Epithelial cell of proximal tubule (primary cell): ENCODE results near the gene SCNN1G. TPM values are rescaled to one million over a fixed set of nuclear protein-coding genes. Genes with fewer than 3 reads are reported as not detected.

Experiments
- DNase-seq: peaks from one replicate; pipeline ENCODE4 v3.0.0-alpha.2; 2011; ENCODE audit warnings: low read depth
- H3K4me3 ChIP-seq: 2 replicates; pipeline ENCODE4 v1.5.1; 2011; ENCODE audit warnings: low read depth, mild to moderate bottlenecking, low read length
- total RNA-seq: library from RNA; depleted of rRNA; stranded (reverse); fragments of >200 nt; gene quantifications from 2 replicates; pipeline ENCODE4 v1.2.3, GENCODE V29; 2015
- TF ChIP-seq, protein P1 (sequence below): conservative IDR thresholded peaks from 2 replicates; pipeline ENCODE4 v1.5.1; 2012; ENCODE audit warnings: low read depth, mild to moderate bottlenecking, low read length

The SCNN1G gene
- total RNA-seq, 1 donor from 2014 or later = 0.17 TPM

DNA sequence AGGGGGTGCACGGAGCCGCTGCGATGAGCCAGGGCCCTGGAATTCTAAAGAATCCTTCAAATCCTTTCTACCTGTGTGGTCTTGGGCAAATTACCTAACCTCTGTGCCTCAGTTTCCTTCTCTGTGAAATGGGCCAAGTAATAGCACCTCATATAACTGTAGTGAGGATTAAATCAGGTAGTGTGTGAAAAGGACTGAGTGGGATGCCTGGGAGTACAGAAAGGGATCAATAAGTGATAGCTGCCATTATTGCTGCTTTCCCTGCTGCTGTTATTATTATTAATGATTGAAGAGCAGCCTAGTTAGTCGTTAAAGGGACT, 958 bp downstream of the SCNN1G start:
- TF ChIP-seq, protein P1, sequence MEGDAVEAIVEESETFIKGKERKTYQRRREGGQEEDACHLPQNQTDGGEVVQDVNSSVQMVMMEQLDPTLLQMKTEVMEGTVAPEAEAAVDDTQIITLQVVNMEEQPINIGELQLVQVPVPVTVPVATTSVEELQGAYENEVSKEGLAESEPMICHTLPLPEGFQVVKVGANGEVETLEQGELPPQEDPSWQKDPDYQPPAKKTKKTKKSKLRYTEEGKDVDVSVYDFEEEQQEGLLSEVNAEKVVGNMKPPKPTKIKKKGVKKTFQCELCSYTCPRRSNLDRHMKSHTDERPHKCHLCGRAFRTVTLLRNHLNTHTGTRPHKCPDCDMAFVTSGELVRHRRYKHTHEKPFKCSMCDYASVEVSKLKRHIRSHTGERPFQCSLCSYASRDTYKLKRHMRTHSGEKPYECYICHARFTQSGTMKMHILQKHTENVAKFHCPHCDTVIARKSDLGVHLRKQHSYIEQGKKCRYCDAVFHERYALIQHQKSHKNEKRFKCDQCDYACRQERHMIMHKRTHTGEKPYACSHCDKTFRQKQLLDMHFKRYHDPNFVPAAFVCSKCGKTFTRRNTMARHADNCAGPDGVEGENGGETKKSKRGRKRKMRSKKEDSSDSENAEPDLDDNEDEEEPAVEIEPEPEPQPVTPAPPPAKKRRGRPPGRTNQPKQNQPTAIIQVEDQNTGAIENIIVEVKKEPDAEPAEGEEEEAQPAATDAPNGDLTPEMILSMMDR = no peak

DNA sequence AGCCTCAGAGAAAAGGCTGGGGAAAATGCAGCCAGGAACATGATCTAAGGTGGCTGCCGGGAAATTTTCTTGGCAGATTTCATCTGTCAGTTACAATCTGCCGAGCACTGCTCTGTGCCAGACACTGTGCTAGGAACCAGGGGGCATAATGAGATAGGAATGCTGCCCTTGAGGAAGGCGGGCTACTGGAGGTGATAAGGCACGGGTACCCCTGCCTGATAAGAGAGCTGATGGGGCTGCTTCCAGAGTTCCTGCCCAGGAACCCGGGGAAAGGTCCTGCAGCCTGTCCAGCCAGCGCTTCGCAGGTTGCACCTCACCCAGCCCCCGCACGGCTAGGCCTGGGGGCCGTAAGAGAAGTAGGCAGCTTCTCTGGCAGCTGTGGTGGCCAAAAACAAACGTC, 3.1 kb downstream of the SCNN1G start:
- H3K4me3 ChIP-seq = no peak overlapping the region
- TF ChIP-seq, protein P1 = no peak
- DNase-seq = no peak

More for the DNA sequence above, 958 bp downstream of the SCNN1G start:
- no peak overlapping the region for H3K4me3 ChIP-seq
- DNase-seq = no peak

DNA sequence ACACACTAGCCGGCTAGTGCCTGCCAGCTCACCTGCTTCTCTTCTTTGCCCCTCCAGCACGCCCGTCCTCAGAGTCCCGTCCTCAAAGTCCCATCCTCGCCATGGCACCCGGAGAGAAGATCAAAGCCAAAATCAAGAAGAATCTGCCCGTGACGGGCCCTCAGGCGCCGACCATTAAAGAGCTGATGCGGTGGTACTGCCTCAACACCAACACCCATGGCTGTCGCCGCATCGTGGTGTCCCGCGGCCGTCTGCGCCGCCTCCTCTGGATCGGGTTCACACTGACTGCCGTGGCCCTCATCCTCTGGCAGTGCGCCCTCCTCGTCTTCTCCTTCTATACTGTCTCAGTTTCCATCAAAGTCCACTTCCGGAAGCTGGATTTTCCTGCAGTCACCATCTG, 3.6 kb downstream of the SCNN1G start:
- DNase-seq = no peak
- TF ChIP-seq, protein P1 = no peak

DNA sequence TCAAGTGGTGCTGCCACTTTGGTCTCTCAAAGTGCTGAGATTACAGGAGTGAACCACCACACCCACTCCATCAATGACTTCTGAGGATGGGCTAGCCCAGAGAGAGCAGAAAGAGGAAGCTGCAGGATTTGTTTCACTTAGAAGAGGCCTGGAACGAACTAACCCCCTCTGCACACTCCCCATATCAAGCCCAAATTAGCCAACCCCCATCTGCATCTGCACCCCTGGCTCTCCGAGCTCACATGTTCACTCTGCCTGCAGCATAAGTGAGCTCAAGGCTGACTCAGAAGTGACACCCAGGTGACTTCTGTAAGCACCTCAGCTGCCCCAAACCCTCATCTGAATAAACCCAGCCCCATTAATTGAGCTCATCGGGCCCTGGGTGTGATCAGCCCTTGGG, 4.8 kb downstream of the SCNN1G start:
- TF ChIP-seq, protein P1 = no peak
- H3K4me3 ChIP-seq = no peak overlapping the region
- no peak for DNase-seq

More for the DNA sequence above, 3.6 kb downstream of the SCNN1G start:
- H3K4me3 ChIP-seq = no peak overlapping the region

DNA sequence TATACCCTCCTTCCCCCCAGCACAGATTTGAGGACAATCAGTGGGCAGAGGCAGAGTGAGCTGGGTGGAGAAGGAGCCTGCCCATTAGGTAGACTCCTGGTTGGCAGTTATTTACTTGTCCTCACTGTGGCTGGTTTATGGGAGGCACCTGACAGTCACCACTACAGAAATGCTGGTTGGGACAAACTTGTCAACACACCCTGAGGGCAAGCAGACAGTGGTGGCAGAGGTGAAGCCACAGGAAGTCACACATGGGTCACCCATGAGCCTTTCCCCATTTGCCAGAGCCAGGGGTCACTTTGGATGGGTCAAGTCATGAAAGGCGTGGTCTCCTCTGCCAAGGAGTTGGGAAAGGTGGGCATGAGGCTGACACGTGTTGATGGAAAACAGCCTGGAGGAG, 6.4 kb downstream of the SCNN1G start:
- TF ChIP-seq, protein P1 = no peak
- no peak overlapping the region for H3K4me3 ChIP-seq
- no peak for DNase-seq

DNA sequence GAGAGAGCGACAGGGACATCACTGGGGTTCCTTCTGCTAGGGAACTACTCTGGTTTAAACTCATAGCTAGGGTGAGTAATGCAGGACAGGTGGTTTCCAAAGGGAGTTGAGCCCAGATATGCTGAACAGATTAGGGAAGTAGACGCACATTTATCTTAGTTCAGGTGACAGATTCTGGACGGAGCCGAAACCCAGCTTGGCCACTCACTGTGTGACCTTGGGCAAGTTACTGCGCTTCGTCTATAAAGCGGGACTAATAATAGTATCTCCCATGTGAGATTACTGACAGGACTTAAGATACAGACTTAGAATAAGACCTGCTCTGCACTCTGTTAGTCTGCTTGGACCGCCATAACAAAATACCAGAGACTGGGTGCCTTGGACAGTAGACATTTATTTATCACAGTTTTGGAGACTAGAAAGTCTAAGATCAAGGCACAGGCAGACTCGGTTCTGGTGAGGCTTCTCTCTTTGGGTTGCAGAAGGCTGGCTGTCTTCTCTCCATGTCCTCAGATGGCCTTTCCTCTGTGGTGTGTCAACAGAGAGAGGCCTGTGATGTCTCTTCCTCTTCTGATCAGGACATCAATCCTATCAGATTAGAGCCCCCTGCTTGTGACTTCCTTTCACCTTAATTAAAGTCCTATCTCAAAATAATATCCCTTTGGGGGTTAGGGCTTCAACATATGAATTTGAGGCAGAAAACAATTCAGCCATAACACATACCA, 12.1 kb downstream of the SCNN1G start:
- TF ChIP-seq, protein P1 = no peak
- no peak overlapping the region for H3K4me3 ChIP-seq
- no peak for DNase-seq

DNA sequence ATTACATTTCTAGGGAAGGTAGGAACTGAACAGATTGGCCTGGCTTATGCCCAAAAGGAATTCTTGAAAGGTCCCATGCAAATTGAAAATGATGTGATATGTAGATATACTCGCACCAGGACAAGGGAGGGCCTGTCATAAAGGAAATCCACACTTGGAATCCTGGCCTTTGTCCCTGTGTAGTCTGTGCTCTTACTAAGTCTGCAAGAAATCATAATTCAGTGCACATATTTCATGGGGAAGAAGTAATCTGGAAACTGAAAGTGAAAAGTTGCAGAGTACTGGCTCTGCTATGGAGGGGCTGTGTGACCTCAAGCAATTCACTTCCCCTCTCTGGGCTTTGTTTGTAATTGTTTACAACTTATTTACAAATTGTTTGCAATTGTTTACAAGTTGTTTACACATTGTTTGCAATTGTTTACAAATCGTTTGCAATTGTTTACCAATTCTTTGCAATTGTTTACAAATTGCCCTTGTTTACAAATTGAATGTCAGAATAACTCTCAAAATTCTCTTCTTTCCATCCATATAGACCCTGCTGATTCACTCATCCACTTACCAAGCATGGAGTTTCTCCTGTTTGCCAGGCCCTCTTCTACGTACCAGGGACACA, 12.9 kb downstream of the SCNN1G start:
- no peak for DNase-seq
- TF ChIP-seq, protein P1 = no peak
- no peak overlapping the region for H3K4me3 ChIP-seq
